Tibial nerve (tissue), 4 donors: ENCODE results near the gene SCFD1.

ENCODE experiments used
- CTCF ChIP-seq, 5 experiments: fragments of 200-600 bp in 3 of 5; fragments of 450-650 bp in 2 of 5; sonication (generic) in 3 of 5; IDR thresholded peaks; one replicate each; pipeline ENCODE4 v1.5.1; 2016 to 2019; ENCODE audit warnings: antibody characterized with exemption in 5 of 5, mild to moderate bottlenecking in 3 of 5, moderate library complexity in 2 of 5
- EP300 ChIP-seq, 2 donors: sonication (generic); formaldehyde crosslinking; IDR thresholded peaks; one replicate each; pipeline ENCODE4 v1.6.1; 2017; ENCODE audit warnings: antibody characterized with exemption in 2 of 2, mild to moderate bottlenecking in 1 of 2
- POLR2A ChIP-seq, 2 donors: fragments of 450-650 bp; IDR thresholded peaks; one replicate each; pipeline ENCODE4 v1.6.1; 2017; ENCODE audit warnings: antibody characterized with exemption in 2 of 2, mild to moderate bottlenecking in 2 of 2, moderate library complexity in 2 of 2

GRCh38 chr14:30748343-30748742 lies 126.2 kb downstream of the SCFD1 start:
- TF ChIP-seq CTCF (IDR thresholded peaks at IDR 0.05), result no peak
- TF ChIP-seq EP300 (IDR thresholded peaks at IDR 0.05), result no peak
- no peak for TF ChIP-seq POLR2A (IDR thresholded peaks at IDR 0.05)
